Putamen (tissue), 1 donor: ENCODE results near the gene TMEM178B.

Experiments
- DNase-seq: peaks from one replicate; pipeline ENCODE4 v3.0.0-alpha.2; 2016; ENCODE audit warnings: low spot score

TMEM178B gene

DNA sequence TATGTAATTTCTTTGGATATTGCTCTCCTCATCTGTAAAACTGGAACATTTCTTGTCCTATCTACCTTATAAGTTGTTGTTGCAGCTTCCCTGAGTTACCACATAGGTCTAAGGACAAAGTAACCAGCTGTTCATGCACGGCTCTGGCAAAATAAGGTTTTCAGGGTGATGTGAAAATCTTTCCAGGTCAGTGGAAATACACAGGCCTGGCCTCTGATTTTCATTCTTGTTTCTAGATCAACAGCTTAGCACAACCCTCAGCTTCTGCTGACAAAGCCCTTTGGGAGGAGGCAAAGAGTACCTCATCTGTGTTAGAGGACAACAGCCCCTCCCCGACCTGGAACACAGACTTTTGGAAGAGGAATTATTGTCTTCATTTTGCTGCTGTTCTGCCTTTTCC lies 359.8 kb downstream of the TMEM178B start:
- no peak for DNase-seq

DNA sequence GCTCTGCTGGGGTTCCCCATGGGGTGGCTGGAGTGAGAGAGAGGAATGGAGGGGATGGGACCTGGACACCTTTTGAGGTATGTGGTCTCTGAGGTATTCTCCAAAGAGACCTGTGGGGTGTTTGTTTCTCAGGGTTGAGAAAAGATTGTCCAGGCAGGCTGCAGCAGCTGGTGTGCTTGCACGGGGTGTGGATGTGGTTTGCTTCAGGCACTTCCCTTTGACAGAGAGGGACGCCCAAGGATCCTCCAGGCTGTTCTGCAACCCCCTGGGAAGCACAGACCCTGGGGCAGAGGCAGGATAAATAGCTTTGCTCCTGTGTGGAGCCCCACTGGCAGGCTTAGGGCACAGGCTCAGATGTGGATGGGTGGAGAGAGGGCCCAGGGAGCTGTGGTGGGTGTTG lies 362.3 kb downstream of the TMEM178B start:
- DNase-seq: no peak

DNA sequence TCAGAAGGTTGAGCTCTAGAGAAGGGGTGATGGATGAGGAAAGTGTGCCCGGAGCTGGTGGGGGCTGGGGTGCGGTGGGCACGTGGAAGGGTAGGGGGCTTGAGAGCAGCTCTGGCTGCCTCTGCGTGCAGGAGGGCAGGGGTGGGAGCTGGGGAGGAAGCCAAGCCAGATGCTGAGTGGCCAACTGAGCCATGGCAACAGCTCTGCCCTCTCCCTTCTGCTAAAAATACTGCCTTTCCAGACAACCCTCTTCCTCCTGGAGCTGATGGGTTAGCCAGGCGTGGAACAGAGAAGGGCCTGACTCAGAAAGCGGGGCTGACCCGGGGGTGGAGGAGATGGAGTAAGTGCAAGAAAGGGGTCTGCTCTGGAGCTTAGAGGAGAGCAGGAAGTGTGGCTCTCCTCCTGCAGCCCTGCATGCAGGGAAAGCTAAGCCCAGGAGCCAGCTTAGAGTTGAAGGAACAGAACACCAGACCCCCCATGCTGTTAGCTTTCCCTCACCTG lies 362.8 kb downstream of the TMEM178B start:
- no peak for DNase-seq

DNA sequence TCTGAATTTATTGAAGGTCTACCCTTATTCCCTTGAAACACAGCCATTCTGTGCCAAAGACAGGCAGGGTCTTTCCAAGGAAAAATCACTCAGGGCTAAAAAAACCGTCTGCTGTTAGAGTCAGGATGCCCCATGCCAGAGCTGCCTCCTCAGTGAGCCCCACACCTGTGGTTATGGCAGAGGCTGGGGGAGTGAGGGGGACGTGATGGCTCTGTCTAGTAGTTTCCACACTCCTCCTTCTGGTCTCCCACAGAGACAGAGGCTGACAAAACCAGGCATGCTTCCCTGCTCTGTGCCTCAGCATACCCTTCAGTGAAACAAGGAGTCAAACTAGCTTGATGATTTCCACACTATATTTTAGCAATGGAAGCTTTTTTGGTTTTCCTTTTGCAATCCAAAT lies 365.3 kb downstream of the TMEM178B start:
- no peak for DNase-seq

DNA sequence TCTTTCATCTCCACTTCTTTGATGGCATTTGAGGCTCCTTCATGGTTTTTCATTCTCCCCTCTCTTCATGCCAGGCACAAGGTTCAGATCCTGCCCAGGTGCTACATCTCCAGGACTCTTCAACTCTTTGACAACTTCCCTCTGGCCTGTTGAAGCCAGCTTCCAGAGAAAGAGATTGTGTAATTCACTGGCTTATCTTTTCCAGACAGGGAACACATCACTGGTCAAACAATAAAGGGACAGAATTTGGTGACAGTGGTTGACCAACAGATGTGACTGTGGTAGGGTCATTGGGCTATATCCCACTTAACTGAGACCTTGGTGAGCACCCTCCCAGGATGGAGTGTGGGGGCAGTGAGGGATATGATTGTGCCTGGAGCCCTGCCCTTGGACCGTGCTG lies 365.9 kb downstream of the TMEM178B start:
- DNase-seq: no peak

DNA sequence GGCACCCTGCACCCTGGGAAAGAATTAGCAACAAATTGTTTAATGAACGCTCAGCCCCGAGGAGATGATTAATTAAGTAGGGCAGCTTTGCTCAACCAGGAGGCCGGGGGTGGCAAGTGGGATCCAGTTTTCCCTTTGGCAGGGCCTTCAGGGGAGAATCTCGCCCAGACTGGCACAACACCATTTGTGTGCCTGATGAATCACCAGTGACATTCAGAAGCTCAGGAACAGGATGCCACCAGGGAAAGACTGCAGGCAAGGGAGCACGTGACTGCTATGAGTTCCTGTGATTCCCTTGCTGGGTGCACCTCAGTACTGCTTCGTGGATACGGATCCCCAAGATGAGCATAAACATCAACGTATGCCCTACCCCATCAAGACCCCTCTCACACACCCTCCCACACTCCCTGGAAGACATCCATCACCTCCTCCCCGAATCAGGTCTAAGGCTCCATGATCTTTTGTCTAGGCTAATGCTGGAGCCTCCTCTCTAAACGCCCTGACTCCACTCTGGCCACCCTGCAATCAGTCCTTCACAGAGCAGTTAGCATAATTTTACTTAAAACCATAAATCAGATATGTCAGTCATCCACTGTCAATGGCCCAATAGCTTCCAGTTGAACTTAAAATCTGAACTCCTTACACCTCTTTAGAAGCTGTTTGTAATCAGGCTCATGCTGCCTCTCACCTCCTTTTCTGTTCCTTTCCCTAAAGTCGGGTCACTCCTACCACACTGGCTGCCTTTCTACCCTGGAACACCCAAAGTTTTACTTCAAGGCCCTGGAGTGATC lies 368.2 kb downstream of the TMEM178B start:
- no peak for DNase-seq

DNA sequence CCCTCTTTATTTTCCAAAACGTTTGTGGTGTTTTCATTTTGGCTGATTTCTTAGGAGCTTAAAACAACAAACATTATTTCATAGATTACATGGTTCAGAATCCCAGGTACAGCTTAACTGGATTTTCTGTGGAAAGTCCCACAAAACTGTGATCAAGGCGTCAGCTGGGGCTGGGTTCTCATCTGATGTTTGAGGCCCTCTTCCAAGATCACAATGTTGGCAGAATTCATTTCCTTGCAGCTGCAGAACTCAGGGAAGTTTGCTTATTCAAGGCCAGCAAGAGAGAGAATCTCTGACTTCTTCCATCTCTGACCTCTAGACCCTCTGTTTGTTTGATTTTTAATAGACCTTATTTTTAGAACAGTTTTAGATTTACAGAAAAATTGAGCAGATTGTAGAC lies 368.9 kb downstream of the TMEM178B start:
- DNase-seq: no peak

DNA sequence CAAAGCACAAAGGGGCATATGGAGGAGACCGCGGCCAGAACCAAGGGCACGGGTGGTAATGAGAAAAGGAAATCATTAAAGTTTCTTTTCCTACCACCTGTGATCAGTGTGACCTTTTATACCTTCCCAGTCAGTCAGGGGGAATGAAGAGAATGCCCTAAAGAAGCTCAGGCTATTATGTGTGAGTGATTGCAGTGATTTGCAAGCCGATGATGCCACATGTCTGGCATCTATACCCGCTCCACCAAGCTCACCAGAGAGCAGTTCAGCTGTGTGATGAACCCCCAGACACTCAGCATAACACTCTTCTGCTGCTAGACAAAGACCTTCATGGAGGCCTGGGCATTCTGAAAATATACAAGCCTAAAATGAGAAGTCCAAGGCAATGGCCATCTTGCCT lies 371.1 kb downstream of the TMEM178B start:
- no peak for DNase-seq

DNA sequence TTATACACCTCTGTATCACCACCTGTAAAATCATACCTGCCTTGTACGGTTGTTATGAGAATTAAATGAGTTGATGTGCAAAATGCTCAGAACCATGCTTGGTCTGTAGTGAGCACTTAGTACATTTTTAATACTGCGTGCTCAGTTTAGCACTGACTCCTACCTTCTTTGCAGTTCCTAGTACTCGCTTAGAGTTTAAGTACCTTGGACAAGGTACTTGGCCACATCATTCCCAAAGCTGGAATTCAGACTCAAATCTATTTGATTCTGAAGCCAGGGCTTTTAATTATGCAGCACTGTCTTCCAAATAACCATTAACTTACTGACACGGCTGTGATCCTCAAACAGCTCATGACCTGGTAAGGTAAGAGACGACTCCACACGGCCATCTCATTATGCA lies 377.4 kb downstream of the TMEM178B start:
- DNase-seq: no peak

DNA sequence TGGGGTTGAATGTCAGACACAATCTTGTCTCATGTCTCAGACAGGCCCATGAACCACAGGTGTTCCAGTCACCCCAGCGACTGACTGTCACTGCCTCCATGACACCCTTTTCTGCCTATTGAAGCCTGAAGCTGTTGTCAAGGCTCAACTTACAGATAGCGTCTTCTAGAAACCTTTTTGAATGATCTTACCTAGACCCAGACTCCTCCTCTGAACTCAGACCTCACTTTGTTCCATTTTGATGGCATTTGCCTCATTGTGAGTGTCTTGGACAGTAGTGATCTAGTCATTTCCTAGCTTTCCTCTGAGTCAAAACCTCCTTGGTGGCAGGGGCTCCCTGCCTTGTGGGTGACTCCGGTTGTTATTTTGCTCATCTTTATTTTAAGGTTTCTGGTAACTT lies 379.0 kb downstream of the TMEM178B start:
- no peak for DNase-seq

DNA sequence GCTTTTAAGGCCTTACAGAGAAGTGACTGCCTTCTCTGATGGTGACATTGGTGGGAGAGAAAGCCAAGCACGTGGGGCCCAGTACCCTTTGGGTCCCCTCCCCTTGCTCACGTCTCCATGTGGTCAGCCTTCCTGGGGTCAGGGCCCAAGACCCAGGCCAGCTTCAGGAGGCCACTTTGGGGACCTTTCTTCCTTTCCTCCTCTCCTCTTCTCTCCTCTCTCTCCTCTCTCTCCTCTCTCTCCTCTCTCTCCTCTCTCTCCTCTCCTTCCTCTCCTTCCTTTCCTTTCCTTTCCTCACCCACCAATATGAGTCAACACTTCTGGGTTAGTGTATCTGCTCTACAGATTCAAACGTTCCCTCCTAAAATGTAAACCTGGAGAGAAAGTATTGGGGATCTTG lies 380.5 kb downstream of the TMEM178B start:
- DNase-seq: no peak

DNA sequence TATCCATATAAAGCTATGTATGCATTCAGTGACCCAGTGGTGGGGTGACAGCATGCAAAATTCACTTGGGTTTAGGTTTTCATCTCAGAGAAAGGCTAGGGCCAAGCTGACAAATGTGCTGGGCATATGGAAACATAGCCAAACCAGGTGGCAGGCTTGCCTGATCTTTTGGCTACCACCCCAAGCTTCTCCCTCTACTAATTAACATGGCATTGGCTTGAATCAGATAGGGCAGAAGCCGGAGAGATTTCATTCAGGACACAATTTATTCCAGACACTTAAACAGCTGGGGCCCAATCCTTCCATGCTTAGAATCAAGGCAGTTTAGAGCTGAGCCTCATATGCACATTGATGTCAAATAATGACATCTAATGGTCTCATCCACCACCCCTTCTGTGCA lies 381.9 kb downstream of the TMEM178B start:
- no peak for DNase-seq

DNA sequence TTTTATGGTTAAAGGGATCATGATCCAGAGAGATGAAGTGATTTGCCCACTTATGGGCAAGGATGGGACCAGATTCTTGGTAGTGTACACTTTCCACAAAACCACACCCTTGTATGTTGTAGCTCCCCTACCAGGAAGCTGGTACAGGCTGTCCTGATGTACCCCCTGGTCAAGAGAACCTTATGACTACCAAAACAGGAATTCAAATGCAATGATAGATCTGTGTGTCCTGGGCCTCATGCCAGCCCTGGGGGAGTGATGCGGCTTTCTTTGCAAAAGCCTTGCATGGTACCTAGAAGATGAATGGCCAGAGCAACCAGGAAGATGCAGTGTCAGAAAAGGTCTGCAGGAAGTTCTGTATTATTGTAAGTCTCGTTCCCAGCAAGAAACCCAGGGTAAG lies 382.4 kb downstream of the TMEM178B start:
- DNase-seq: no peak

DNA sequence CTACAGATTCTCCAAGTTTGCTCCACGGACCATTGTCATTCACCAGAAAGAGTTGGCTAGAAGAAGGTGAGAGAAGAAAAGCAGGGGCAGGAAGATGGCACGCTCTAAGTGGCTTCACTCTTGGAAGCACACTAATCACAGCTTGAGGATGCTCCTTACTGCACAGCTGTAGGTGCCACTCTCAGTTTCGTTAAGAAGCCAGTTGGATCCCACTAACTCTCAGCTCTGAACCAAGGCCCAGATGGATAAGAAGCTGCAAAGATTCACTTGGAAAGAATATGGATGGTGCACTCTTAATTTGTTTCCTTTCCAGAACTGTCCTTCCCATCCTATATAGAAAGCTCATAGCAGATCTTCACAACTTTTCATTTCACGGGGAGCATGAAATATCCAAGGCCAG lies 382.8 kb downstream of the TMEM178B start:
- DNase-seq: no peak

DNA sequence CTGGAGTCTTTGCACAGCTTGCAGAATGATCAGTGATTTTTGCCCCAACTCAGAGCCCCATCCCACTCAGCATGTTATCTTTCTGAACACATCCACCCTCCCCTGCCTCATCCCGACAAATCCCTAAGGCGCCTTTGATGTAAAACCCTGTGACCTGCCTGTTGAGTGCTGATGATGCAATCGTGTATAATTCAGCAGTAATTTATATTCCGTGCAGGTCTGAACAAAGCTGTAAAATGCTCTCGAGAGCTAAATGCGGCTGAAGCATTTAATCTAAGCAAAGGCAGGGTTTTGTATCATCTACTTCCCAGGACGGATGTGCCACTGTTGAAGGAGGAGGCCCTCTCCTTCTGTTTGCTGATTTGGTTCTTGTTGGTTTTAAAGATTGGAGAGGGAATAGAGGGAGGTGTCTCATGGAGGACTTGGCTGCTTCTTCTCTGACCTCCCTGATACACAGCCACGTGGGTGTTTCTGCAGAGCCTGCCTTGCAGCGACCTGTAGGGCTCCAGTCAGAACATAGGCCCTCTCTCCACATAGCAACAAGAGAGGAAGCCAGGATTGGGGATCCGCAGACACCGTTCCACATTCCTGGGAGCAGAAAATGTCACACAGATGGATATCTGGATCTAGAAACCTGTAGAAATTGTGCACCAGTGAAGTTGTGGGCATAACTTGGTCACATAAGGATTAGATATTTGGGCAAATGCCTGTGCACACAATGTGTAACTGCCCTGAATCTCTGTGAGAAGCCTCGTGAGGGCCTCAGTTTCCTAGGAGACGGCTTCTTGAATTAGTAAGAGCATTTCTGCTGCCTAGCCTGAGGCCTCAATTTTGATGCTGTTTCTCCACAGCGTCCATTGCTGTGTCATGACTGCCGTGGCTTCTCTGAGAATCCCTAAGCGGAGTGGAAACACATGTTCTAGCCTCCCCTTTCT lies 387.2 kb downstream of the TMEM178B start:
- peak; percentile 85 for DNase-seq

DNA sequence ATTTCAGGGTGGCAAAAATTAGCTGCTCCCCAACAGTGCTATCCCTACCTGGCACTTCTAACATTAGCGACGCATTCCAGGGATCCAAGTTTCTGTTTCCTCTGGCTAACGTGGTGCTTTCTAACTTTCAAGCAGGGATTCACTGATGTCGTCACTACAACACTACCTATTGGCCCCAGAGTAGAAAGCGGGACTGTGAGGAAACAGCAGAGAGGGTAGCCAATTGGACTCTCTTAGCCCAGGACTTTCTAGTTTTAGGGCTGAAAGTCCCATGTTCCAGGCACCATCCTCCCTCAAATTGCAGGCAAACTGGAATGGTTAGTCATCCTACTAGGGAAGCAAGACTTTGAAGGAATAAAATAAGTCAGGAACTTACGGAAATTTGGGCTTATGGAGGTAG lies 388.1 kb downstream of the TMEM178B start:
- DNase-seq: no peak

DNA sequence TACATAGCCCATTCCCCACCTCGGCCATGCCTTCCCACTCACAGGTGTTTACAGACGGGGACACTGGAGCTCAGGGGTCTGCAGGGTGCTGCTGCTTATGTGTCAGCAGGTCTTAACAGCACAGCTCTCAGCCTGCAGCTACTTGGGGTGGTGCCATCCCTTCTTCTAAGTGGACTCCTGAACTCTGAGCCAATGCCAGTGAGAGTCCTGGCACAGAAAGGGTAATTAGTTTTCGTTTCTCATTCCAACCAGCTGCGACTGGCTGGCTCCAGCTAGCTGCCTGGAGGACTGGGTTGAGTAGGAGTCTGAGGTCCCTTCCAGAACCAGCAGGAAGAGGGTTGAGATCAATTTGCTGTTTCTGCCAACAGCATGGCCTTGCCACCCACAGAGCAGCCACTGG lies 389.1 kb downstream of the TMEM178B start:
- DNase-seq: peak; percentile 57

DNA sequence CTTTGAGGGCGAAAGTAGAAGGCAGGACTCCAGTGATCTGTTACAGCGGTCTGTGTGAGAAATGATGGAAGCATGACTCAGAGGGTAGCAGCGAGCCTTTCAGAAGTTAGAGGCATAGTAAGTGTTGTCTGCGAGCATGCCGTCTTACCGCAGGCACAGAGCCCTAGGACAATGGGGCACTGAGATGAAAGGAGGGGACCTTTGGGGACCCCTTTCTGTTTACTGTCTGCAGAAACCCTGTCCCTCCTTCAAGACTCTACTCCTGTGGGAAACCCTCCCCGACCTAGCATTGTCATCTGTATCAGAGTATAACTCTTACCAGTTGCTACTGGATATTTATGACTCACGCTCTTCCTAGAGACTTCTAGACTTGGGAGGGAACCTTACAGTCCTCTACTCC lies 390.1 kb downstream of the TMEM178B start:
- DNase-seq: no peak

DNA sequence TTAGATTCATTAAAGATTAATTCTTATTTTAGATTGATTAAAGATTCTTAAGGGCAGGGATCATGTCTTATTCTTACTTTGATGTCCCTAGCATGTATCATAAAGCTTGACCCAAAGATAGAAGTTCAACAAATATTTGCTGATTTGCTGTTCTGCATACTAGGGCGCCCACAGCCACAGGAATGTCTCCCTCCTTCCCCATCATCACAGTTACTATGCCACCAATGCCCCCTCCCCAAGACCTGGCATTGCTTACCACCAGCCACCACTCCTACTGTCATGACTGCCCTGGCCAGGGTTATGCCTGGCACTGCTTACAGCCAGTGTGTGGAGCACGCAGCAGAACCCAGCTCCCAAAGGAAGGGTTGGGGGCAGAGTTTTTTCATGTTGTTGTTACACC lies 390.7 kb downstream of the TMEM178B start:
- no peak for DNase-seq

DNA sequence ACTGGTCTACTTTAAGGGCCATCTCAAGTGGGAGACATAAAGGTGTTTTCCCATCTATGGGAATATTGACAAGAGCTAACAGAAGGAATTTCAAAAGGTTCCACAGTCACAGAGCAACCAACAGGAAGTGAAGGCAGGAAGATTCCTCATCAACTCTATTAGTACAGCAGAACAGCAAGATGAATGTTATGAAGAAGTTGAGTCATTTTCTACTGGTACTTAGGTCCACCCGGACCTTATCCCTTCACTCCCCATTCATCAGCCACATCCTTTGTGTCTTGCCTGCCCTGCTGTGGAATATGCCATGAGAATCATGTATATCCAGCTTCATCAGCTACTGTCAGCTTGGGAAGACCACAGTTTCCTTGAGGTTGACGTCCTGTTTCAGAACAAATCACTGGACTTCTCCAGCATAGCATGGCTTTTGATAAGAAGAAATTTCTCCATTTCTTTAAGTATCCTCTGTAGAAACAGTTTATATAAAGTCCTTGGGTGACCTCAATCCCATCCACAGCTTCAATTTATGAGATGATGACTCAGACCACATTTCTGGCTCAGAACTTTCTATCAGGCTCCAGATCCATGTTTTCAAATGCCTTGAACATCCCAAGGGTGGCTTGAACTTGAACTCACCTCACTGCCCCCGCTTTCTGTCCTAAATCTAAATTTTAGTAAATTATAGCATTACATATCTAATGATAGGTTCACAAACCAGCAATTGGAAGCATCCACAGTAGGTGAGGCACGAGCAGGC lies 392.5 kb downstream of the TMEM178B start:
- no peak for DNase-seq

DNA sequence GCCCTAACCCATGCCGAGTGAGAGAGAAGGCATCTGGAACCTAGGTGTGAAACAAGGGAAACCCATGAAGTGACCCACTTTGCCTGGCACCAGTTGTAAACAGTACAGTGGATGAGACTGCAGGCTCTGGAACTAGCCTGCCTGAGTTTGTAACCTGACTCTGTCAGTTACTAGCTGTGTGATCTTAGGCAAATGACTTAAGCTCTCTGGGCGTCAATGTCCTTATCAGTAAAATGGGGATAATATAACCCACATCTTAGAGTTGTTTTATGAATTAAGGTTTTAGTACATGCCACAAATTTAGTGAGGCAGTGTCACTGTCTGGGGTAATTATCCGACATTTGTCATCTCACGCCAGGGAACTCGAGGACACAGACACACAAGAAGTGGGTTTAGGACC lies 394.5 kb downstream of the TMEM178B start:
- no peak for DNase-seq

DNA sequence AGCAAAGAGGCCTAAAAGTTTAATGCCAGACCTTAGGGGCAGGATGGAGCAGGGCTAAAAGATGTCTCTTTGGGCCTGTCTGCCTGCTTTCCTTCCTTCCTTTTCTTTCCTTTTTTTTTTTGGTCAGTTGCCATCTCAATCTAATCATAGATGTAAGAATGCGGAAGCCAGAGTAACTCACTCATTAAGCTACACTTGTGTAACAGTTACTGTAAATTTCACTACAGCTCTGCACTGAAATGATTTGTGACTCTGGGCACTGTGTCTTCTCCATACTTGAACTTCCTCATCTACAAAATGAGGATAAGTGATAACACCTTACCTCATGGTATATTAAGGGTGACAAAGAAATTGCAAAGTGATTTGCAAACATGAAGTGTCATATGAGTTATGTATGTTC lies 401.8 kb downstream of the TMEM178B start:
- no peak for DNase-seq
